GM10847 (cell line): ENCODE data around the gene SPINT3.

Experiments
- POLR2A ChIP-seq: IDR thresholded peaks from 2 replicates; pipeline ENCODE4 v1.6.1; 2011; ENCODE audit not compliant: insufficient read length; ENCODE audit errors: extremely low read depth

Gene SPINT3

GRCh38 chr20:45515147-45515913, at the start of gene SPINT3:
Gene SPINT3, minus strand, starts transcription at chr20:45515622. Its CDS starts 14 bp downstream, at chr20:45515608.
- TF ChIP-seq POLR2A: no peak

GRCh38 chr20:45564760-45565276, 49.4 kb upstream of the SPINT3 start:
- no peak for TF ChIP-seq POLR2A

DNA sequence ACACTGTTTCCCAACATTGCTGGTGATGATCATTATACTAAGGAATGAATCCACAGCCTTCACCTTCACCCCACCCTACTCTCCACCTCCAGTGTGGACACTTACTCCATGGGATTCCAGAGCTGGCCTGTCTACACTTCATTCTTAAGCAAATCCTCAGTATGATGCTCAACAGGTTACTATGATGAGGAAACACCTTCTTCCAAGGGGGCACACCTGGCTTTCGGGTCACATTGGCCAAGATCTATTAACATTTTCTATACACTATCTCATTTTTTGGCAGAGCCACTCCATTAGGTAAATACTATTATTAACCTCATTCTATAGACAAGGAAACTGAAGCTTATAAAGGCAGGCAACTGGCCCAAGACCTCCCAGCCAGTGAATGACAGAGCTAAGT, 39.8 kb upstream of the SPINT3 start:
- no peak for TF ChIP-seq POLR2A

DNA sequence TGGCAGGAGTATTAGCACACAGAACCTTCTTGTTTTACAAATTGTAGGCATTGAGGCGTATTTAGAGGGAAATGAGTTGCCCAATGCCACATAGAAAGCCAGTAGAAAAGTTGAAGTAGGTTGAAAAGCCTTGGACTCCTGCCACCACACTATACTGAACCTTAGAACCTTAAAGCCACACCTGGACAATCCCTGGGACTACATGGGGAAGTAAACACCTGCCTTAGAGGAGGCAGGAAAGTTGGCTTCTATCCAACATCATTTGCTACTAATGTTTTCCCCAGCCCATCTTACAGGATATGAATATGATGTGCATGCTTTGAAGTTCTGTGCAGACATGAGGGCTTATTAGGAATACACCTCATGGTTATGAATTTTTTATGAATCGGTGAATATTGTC, 37.0 kb upstream of the SPINT3 start:
- no peak for TF ChIP-seq POLR2A

DNA sequence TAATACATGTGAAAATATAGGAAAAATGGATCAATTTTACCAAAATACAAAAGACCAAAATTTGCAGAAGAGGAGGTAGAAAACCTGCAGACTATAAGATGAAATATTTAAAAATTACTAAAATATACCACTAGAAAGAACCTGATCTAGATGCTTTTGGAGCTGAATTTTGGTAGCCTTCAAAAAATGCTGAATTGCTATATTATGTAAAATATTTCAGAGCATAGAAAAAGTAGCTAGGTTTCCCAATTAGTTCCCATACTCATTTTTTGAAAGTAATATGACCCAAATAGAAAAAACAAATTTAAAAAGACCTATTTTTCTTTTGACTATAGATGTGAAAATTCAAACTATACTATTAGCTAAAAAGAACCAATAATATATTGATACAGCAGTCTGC, 35.3 kb upstream of the SPINT3 start:
- TF ChIP-seq POLR2A: no peak

- TF ChIP-seq POLR2A: no peak
Observed at GRCh38 chr20:45548410-45548809, 33.0 kb upstream of the SPINT3 start.

GRCh38 chr20:45547206-45547770, 31.9 kb upstream of the SPINT3 start, which contains the start of gene EPPIN:
Gene EPPIN, minus strand, starts transcription at chr20:45547401. Its CDS starts 44 bp downstream, at chr20:45547357.
- TF ChIP-seq POLR2A: no peak

DNA sequence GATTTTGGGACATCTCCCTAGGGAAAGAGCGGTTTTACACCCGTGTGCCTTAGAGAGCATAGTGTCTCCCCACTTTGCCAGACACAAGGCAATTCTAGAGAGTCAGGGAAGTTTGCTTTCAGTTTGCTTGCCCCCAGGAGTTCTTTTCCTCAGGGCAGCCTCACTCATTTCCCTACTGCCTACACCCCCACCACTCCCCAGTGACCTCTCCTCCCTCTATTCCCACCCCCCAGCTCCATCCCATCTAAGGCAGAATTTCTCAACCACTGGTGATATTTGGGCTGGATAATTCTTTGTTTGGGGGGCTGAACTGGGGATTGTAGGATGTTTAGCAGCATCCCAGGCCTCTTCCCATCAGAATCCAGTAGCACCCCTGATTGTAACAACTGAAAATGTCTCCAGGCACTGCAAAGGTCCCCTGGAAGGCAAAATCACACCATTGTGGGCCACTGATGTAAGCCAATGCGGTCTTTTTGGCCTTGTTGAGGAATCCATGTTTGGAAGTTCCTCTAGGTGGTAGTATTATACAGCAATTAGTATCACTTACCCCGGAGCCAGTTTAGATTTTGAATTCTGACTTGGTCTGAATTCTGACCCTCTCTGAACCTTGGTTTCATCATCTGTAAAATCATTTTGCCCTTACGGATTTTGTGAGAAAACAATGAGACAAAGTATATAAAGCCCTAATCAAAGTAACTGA, 30.5 kb upstream of the SPINT3 start:
- no peak for TF ChIP-seq POLR2A

- no peak for TF ChIP-seq POLR2A
Observed at GRCh38 chr20:45545351-45545750, 29.9 kb upstream of the SPINT3 start.

DNA sequence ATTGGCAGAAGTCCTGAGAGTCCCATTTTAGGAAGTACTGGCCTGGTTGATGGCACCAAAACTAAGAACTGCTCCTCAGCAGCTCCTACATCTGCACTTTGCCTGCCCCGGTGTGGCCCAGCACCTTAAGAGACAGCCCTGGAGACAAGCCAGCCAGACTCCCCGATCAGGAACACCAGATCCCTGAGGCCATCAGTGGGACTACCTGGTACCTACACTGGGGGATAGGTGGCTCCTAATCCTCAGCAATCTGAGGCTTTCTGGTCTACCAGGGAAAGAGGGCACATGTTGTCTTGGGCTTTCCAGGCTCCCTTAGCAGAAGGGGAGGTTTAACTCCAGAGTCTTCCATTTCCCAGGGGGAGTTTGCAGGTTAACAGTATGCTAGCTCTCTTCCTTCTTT, 24.0 kb upstream of the SPINT3 start, which contains the start of gene WFDC6:
TSS of gene WFDC6 (minus strand) at position 101 of the 400 bp plus-strand sequence. CDS start at position 26, 75 bp downstream.
- TF ChIP-seq POLR2A: no peak

- TF ChIP-seq POLR2A: no peak
Observed at GRCh38 chr20:45538209-45538799, 22.9 kb upstream of the SPINT3 start.

- TF ChIP-seq POLR2A: no peak
Observed at GRCh38 chr20:45527294-45527693, 11.9 kb upstream of the SPINT3 start.

GRCh38 chr20:45523821-45524220, 8.4 kb upstream of the SPINT3 start:
- no peak for TF ChIP-seq POLR2A

GRCh38 chr20:45518282-45518681, 2.9 kb upstream of the SPINT3 start:
- no peak for TF ChIP-seq POLR2A

DNA sequence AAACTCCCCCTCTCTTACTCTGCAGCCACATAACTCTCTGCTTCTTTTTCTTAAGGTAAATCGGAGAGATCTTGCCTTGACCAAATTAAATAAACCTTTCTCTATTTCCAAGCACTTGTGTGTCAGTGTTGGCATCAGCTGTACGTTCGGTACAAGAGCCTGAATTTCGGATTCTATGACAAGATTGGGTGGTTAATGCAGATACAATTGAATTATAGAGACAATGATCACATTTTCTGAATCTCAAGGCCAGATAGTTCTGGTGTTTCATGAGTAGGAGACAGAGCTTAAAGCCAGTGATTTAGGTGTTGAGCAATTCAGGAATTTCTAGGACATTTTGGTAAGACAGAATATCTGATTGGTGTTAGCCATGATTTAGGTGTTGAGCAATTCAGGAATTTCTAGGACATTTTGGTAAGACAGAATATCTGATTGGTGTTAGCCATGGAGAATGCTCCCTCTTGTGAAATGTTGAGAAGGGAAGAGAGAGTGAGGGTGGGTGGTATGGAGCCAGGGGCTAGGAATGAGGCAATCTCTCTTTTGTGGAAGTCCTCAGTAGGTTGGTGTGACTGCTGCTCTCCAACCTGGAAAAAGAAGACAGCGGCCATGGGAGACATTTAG, 5.1 kb downstream of the SPINT3 start:
- TF ChIP-seq POLR2A: no peak
